GM19099 (cell line): ENCODE results near the gene RHOH.

Experiments
- POLR2A ChIP-seq: IDR thresholded peaks from 3 replicates; pipeline ENCODE4 v1.6.1; 2011; ENCODE audit warnings: low read depth; ENCODE audit not compliant: insufficient read length; ENCODE audit errors: extremely low read depth

Gene RHOH

GRCh38 chr4:40196724-40197281 is at the start of gene RHOH:
TSS of gene RHOH (plus strand) at chr4:40197031. CDS start at chr4:40243387, 46,356 bp downstream.
- TF ChIP-seq POLR2A, result peak; percentile 84

GRCh38 chr4:40149960-40150385 is 46.9 kb upstream of the RHOH start:
- TF ChIP-seq POLR2A, result no peak

GRCh38 chr4:40150932-40151331 is 45.9 kb upstream of the RHOH start:
- TF ChIP-seq POLR2A, result no peak

GRCh38 chr4:40152637-40153036 is 44.2 kb upstream of the RHOH start:
- TF ChIP-seq POLR2A, result no peak

- TF ChIP-seq POLR2A, result no peak
Observed at GRCh38 chr4:40157436-40157835, 39.4 kb upstream of the RHOH start.

- TF ChIP-seq POLR2A, result no peak
Observed at GRCh38 chr4:40160258-40160657, 36.6 kb upstream of the RHOH start.

GRCh38 chr4:40164459-40164858 is 32.4 kb upstream of the RHOH start:
- no peak for TF ChIP-seq POLR2A

- TF ChIP-seq POLR2A, result no peak
Observed at GRCh38 chr4:40165916-40166315, 30.9 kb upstream of the RHOH start.

GRCh38 chr4:40168070-40168469 is 28.8 kb upstream of the RHOH start:
- TF ChIP-seq POLR2A, result no peak

- TF ChIP-seq POLR2A, result no peak
Observed at GRCh38 chr4:40170588-40170987, 26.2 kb upstream of the RHOH start.

- peak; percentile 32 for TF ChIP-seq POLR2A
Observed at GRCh38 chr4:40173470-40173875, 23.4 kb upstream of the RHOH start.

- no peak for TF ChIP-seq POLR2A
Observed at GRCh38 chr4:40176602-40177001, 20.2 kb upstream of the RHOH start.

GRCh38 chr4:40177591-40177990 is 19.2 kb upstream of the RHOH start:
- no peak for TF ChIP-seq POLR2A

- TF ChIP-seq POLR2A, result no peak
Observed at GRCh38 chr4:40178672-40179071, 18.2 kb upstream of the RHOH start.

- no peak for TF ChIP-seq POLR2A
Observed at GRCh38 chr4:40179360-40179759, 17.5 kb upstream of the RHOH start.

- no peak for TF ChIP-seq POLR2A
Observed at GRCh38 chr4:40180356-40180755, 16.5 kb upstream of the RHOH start.

- TF ChIP-seq POLR2A, result no peak
Observed at GRCh38 chr4:40182001-40182400, 14.8 kb upstream of the RHOH start.
